ENCODE results near the gene ACTG2.

Gene ACTG2

GRCh38 chr2:73915437-73915993, 22.7 kb downstream of the ACTG2 start:
- no peak for DNase-seq

GRCh38 chr2:73916666-73917065, 23.9 kb downstream of the ACTG2 start:
- DNase-seq = no peak

- DNase-seq = no peak
These were observed 24.5 kb downstream of the ACTG2 start for GRCh38 chr2:73917296-73917695.

GRCh38 chr2:73917696-73918207, 24.9 kb downstream of the ACTG2 start:
- DNase-seq = no peak

GRCh38 chr2:73918856-73919255, 26.0 kb downstream of the ACTG2 start:
- DNase-seq = no peak

GRCh38 chr2:73919596-73920228, 26.9 kb downstream of the ACTG2 start:
- no peak for DNase-seq

GRCh38 chr2:73920577-73921545, 28.1 kb downstream of the ACTG2 start:
- no peak for DNase-seq

GRCh38 chr2:73921581-73921980, 28.8 kb downstream of the ACTG2 start:
- no peak for DNase-seq

- DNase-seq = no peak
These were observed 29.9 kb downstream of the ACTG2 start for GRCh38 chr2:73922681-73923080.

GRCh38 chr2:73925033-73925704, 32.4 kb downstream of the ACTG2 start:
- peak; percentile 69 for DNase-seq

GRCh38 chr2:73925853-73926492, 33.2 kb downstream of the ACTG2 start:
- DNase-seq = no peak

GRCh38 chr2:73926493-73927327, 33.9 kb downstream of the ACTG2 start, which contains the start of gene DGUOK:
TSS of gene DGUOK (plus strand) at chr2:73926880. CDS start at chr2:73926911, 31 bp downstream.
- peak; percentile 98 for DNase-seq

- DNase-seq = no peak
These were observed 34.5 kb downstream of the ACTG2 start for GRCh38 chr2:73927344-73927743.

GRCh38 chr2:73928963-73929347, 36.1 kb downstream of the ACTG2 start:
- no peak for DNase-seq

GRCh38 chr2:73930386-73930785, 37.6 kb downstream of the ACTG2 start:
- DNase-seq = no peak

- peak; percentile 34 for DNase-seq
These were observed 39.0 kb downstream of the ACTG2 start for GRCh38 chr2:73931531-73932500.

GRCh38 chr2:73933194-73933593, 40.4 kb downstream of the ACTG2 start:
- DNase-seq = no peak

GRCh38 chr2:73935641-73936040, 42.8 kb downstream of the ACTG2 start:
- DNase-seq = no peak

GRCh38 chr2:73937103-73937885, 44.5 kb downstream of the ACTG2 start:
- peak; percentile 53 for DNase-seq
